Tongue (tissue), 2 donors: Measurements from ENCODE around the gene PIK3R5. TPM values are rescaled to one million over a fixed set of nuclear protein-coding genes. Genes with fewer than 3 reads are reported as not detected.

Experiments used
- DNase-seq: peaks from one replicate; pipeline ENCODE4 v3.0.0-alpha.2; 2015
- total RNA-seq: library from RNA; depleted of rRNA; stranded (reverse); fragments of >200 nt; gene quantifications from one replicate; pipeline ENCODE4 v1.2.3, GENCODE V29; 2014

Gene PIK3R5
- total RNA-seq, 1 donor from 2014 or later: 1.5 TPM

GRCh38 chr17:8953156-8953885 lies 12.2 kb downstream of the PIK3R5 start:
- no peak for DNase-seq

- DNase-seq: no peak
Measured at GRCh38 chr17:8952191-8952590, 13.3 kb downstream of the PIK3R5 start.

- no peak for DNase-seq
Measured at GRCh38 chr17:8951206-8951605, 14.3 kb downstream of the PIK3R5 start.

DNA sequence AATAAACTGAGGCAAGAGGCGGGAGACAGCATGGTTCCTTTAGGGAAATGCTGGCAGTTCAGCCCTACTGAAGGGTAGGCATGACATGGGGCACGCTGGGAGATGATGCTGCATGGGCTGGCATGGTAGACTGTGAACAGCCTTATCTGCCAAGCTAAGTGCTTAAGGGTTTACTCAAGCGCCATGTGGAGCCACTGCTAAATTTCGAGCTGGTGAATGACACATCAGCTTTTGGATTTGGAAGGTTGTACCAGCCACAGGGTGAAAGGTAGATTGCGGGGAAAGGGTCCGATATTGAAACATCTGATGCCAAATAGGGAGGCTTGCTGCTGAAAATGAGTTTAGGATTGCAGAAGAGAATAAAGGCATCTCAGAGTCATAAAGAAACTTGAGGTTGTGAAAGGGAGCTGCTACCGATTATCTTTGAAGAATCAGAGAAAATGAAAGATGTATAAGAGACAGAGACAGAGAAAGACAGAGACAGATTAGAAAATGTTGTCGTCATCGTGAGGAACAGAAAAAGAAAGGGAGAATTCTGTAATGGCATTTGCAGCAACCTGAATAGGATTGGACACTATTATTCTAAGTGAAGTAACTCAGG lies 16.3 kb downstream of the PIK3R5 start:
- DNase-seq: no peak

DNA sequence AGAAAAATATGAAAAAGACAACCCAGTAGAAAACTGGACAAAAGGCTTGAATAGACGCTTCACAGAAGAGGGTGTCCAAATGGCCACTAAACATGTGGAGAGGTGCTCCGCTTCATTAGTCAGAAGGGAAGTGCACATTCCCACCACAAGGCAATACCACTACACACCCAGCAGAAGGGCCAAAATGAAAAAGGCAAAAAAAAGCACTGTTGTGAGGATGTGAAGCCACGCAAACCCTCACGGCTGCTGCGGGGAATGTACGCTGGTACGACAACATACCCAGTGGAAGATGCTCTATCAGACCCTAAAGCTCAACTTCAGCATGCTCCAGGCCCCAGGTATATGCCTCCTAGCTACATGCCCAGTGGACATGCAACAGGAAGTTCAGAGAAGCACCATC lies 17.0 kb downstream of the PIK3R5 start:
- no peak for DNase-seq

DNA sequence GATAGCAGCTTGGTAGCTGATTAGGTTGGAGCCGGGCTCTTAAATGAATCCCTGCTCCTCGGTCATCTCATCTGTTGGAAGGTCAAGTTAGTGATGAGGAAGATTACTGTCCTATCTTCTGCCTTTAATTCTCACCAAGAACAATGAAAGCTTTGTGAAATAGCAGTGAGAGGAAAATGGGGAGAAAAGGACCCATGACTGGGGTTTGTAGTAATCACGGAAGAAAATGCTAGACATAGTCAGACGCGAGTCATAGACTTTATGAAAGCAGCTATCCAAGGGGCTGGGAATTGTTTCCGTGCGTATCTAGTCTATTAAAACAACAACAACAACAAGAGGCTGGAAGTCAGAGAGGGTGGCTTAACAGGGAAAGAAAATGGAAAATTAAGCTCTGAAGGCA lies 18.3 kb downstream of the PIK3R5 start:
- DNase-seq: no peak

- DNase-seq: no peak
Measured at GRCh38 chr17:8946476-8946875, 19.0 kb downstream of the PIK3R5 start.

DNA sequence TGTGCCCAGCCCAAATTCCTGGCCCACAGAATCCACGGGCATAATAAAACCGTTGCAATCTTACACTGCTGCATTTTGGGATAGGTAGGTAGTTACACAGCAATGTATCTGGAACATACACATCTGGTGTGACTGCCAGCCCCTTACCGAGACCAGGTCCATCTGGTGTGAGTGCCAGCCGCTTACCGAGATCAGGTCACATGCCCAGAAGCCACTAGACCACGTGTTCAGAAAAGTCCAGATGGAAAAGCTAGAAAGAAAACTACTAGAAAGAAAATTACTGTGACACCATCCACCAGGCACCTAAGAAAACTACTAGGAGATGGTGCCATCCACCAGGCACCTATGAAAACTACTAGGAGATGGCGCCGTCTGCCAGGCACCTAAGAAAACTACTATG lies 19.4 kb downstream of the PIK3R5 start:
- no peak for DNase-seq

DNA sequence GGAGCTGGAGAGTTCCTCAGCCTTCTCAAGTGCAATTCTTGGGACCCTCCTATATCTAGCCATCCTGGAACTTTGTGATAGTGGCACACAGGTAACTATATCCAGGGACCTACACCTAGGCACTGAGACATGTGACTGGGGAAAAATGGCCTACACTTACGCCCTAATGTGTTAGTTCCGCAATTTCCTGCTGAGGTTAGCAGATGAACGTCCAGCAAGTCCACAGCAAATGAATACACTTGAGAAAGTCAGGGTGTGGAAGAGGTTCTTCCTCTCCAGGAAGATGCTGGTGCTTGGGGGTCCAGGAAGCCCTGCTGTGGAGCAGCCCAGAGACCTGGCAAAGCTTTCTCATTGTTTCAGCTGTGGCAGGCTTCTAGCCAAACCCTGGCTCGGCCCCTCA lies 20.8 kb downstream of the PIK3R5 start:
- DNase-seq: no peak

- DNase-seq: no peak
Measured at GRCh38 chr17:8944083-8944482, 21.4 kb downstream of the PIK3R5 start.

DNA sequence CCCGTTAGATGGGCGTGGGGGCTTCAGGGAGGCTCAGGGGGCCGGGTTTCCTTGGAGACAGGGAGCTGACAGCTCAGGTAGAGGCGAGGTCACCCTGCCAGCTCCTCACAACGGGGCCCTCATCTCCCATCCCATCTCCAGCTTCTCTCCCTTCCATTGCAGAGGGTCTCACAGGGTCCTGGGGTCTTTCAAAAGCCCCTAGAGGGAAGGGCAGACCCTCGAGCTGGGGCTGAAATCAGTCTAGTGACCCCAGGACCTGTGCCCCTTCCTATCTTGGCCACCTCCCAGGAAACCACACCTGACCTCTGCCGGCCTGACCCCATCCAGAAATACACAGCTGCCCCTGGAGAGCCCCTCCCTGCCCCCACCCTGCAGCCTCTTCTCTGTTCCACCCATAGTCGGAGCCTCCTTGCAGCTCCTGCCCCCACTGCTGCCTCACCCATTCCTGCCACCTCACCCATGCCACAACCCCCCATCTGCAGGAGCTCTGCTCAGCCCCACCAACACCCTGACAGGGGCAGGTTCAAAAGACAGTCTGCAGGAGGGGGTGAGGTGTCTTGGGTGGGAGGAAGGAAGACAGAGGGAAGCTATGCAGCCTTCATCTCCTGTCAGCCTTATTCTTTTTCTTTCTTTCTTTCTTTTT lies 23.4 kb downstream of the PIK3R5 start:
- no peak for DNase-seq

DNA sequence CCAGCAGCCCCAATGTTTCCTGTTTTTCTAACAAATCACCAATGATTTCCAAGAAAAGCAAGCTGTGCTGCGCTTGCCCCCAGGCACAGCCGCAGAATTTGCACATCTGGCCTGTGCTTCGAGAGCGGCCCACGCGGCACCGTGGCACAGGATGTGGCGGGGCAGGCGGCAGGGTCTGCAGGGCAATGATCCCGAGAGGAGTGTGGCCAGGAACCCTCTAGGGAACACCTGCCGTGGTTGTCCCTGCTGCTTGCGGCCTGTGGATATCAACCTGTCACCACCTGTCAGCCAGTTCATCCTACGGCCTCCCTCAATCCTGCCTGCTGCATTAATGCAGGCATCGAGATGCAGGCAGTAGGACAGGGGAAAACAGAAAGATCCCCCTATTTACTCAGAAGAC lies 24.0 kb downstream of the PIK3R5 start:
- no peak for DNase-seq

GRCh38 chr17:8940866-8941471 lies 24.5 kb downstream of the PIK3R5 start:
- DNase-seq: no peak

DNA sequence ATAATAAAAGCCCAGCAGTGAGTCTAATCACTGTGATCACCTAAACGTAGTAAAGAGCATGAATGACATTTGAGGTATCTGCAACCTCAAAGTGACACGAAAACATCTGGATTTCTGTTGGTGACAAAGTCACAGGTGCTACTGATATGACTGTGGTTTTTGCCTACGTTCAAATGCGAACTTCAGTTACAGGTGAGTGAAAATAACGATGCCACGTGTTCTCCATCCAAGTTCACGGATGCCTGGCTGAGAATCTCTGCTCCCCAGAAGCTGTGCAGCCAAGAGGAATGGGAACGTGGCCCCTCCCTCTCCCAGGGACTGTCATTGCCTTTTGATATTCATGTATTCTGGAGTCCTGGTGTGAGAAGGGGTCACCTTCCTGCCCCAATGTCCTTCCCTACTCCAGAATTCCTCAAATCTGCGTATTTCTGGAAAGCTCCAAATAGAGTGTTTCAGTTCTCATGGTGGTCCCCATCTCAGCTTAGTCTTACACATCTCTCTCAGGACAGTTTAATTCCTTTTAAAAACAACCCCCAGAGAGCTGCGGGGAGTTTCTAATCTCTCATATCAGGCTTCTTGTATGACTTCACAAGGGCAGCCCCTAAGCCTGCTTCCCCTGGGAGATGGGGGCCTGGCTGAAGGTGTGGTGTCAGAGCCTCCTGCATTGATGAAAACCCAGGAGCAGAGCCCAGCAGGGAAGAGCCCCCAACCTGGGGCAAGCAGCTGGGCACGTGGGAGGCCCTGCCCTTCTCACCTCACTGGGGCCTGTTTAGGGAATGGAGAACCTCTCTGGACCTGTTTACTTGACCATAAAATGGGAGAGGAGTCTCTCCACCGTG lies 25.8 kb downstream of the PIK3R5 start:
- DNase-seq: no peak

DNA sequence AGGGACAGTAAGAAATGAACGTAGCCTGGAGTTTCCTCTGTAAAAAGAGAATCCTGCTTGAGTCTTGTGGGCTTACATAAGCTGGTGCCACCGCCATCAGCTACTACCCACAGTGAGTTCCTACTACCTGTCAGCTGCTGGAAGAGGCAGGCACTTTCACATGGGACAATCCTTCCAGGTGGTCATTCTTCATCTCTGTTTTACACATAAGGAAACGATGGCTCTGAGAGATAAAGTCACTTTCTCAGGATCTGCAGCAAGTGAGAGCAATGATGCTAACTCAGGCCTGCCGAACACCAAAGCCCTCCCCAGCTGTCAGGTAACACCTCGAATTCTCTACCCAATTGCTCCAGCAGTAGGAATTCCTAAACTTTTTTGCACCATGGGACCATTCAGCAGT lies 26.6 kb downstream of the PIK3R5 start:
- DNase-seq: no peak

DNA sequence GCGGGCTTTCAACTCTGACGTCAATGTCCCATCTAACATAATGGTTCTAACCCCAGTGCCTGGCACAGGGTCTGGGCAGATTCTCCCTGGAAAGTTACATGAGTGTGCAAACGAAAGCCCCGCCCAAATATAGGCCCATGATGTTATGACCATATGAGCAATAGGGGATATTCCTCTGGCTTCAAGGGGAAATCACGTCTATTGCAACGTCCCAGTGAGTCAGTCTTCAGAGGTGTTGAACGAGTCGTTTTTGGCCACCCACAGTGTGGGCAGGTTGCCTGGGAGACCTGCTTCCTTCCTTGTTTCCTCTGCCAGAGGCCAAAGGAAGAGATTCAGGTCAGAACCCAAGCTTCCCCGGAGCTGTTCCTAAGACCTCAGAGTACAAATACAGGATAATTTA lies 30.3 kb downstream of the PIK3R5 start:
- DNase-seq: no peak

- DNase-seq: no peak
Measured at GRCh38 chr17:8934346-8934745, 31.2 kb downstream of the PIK3R5 start.

- DNase-seq: no peak
Measured at GRCh38 chr17:8930649-8931048, 34.9 kb downstream of the PIK3R5 start.

DNA sequence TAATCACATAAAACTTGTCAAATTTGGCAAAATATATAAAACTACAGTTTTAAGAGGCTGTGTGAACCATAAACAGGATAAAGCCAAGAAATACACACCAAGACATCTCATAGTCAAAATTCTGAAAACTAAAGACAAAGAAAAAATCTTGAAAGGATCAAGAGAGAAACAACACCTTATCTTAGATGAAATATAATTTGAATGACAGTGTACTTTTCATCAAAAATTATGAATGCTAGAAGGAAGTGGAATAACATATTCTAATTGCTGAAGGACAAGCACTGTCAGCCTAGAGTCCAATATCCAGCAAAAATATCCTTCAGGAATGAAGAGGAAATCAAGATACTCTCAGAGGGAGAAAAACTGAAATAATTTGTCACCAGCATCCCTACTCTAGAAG lies 37.2 kb downstream of the PIK3R5 start:
- no peak for DNase-seq

DNA sequence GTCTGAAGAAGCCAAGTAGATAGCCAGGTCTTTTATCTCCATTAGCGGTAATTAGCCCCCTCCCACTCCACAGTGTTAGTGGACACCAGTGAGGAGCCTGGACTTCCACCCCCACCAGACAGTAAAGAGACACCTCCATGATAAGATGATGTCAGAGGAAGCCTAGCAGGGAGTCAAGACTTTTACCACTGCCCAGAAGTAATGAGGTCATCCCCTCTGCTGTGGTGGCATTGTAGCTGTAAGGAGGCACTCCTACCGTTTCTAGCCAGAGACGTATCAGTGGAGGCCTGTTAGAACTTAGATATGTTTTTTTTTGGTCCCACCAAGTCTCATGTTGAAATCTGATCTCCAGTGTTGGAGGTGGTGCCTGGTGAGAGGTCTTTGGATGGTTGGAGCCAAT lies 38.1 kb downstream of the PIK3R5 start:
- no peak for DNase-seq

DNA sequence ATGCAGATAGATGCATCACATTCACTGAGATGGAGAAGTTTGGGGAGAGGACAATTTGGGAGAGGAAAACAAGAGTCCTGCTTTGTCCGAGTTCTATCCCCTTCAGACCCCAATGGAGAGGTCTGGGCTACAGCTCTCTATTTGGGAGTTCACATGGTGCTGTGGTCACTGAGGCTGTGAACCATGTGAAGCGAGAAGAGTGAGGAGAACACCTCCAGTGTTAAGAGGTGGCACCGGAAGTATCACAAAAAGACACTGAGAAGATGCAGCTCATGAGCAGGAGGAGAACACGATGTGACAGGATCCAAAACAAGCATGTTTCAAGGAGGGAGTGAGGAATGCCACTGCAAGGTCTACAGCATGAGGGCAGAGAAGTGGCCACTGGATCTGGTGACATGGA lies 39.7 kb downstream of the PIK3R5 start:
- DNase-seq: no peak

- DNase-seq: no peak
Measured at GRCh38 chr17:8925141-8925540, 40.4 kb downstream of the PIK3R5 start.

GRCh38 chr17:8924595-8924994 lies 40.9 kb downstream of the PIK3R5 start:
- DNase-seq: no peak
